ENCODE results near the gene HIVEP3.

- TF ChIP-seq, protein P1, sequence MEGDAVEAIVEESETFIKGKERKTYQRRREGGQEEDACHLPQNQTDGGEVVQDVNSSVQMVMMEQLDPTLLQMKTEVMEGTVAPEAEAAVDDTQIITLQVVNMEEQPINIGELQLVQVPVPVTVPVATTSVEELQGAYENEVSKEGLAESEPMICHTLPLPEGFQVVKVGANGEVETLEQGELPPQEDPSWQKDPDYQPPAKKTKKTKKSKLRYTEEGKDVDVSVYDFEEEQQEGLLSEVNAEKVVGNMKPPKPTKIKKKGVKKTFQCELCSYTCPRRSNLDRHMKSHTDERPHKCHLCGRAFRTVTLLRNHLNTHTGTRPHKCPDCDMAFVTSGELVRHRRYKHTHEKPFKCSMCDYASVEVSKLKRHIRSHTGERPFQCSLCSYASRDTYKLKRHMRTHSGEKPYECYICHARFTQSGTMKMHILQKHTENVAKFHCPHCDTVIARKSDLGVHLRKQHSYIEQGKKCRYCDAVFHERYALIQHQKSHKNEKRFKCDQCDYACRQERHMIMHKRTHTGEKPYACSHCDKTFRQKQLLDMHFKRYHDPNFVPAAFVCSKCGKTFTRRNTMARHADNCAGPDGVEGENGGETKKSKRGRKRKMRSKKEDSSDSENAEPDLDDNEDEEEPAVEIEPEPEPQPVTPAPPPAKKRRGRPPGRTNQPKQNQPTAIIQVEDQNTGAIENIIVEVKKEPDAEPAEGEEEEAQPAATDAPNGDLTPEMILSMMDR (optimal IDR thresholded peaks at IDR 0.05 in 1 of 3, IDR thresholded peaks at IDR 0.05 in 1 of 3, conservative IDR thresholded peaks at IDR 0.05 in 1 of 3; ENCODE audit: extremely low read depth in 1 of 3, insufficient read depth in 2 of 3, low read length in 3 of 3) = no peak
- no peak for TF ChIP-seq EZH2 (IDR thresholded peaks at IDR 0.05; ENCODE audit: low read length)
These were observed 155.9 kb downstream of the HIVEP3 start for GRCh38 chr1:41762777-41763176.

All from keratinocyte (primary cell).